GM12878 (cell line): Measurements from ENCODE around the gene SLC12A4. TPM values are rescaled to one million over a fixed set of nuclear protein-coding genes. Genes with fewer than 3 reads are reported as not detected.

Experiments
- ATAC-seq: fragments of 200-7000 bp; cut with Tn5 transposase; 3 replicates; pipeline ENCODE4 v1.9.1; 2020; ENCODE audit warnings: mild to moderate bottlenecking, moderate library complexity
- BruUV-seq: library from RNA; stranded (reverse); fragments of 400-500 nt; replicated peaks from 2 replicates; lab custom pipeline; 2021; lab: Mats Ljungman, UMichigan
- CTCF ChIA-PET: fragments of 300-600 bp; sonication (Branson Sonifier 250); formaldehyde crosslinking; extraction: SDS; loops from one replicate; lab custom pipeline; 2021; ENCODE audit warnings: inconsistent platforms; lab: Yijun Ruan, JAX
- POLR2A ChIA-PET: fragments of 350-600 bp; formaldehyde crosslinking; extraction: SDS; loops from one replicate; lab custom pipeline; 2021; ENCODE audit warnings: inconsistent platforms; lab: Charles Lee
- RAD21 ChIA-PET: fragments of 300-600 bp; sonication (Branson Sonifier 250); formaldehyde crosslinking; loops from one replicate; lab custom pipeline; 2023; ENCODE audit warnings: antibody characterized with exemption; ENCODE audit not compliant: unreplicated experiment; lab: Charles Lee
- SMC1A ChIA-PET: fragments of 300-600 bp; sonication (Branson Sonifier 250); formaldehyde crosslinking; loops from one replicate; lab custom pipeline; 2023; ENCODE audit not compliant: unreplicated experiment, uncharacterized antibody; lab: Charles Lee
- DNase-seq: peaks from one replicate; pipeline ENCODE4 v3.0.0-alpha.2; 2011; ENCODE audit warnings: low read depth, low spot score
- FAIRE-seq: peaks from 3 replicates; lab custom pipeline; 2011; peaks lifted over from hg19 to GRCh38; lab: Jason Lieb, UNC
- H2AFZ ChIP-seq: 2 replicates; pipeline ENCODE4 v1.6.0; 2011; ENCODE audit warnings: low read depth, low read length, control low read depth; ENCODE audit not compliant: control insufficient read depth
- H3K27ac ChIP-seq: 2 replicates; pipeline ENCODE4 v1.5.1; 2011; ENCODE audit warnings: control low read depth; ENCODE audit not compliant: control insufficient read depth, insufficient read depth
- H3K27me3 ChIP-seq, 2 experiments: replicated peaks in 1 of 2; 2 replicates each; pipeline versions ENCODE4 v1.6.0 to v1.6.1; 2011; ENCODE audit warnings: low read length in 1 of 2; ENCODE audit not compliant: control insufficient read depth in 2 of 2, insufficient read depth in 2 of 2
- H3K36me3 ChIP-seq, 2 experiments: 2 replicates each; pipeline ENCODE4 v1.5.1; 2011; ENCODE audit warnings: low read length in 1 of 2; ENCODE audit not compliant: control insufficient read depth in 2 of 2, insufficient read depth in 2 of 2
- H3K4me1 ChIP-seq: 2 replicates; pipeline ENCODE4 v1.6.1; 2011; ENCODE audit warnings: mild to moderate bottlenecking, low read length, moderate library complexity, mixed read lengths; ENCODE audit not compliant: control insufficient read depth, insufficient read depth
- H3K4me2 ChIP-seq: 2 replicates; pipeline ENCODE4 v1.6.0; 2011; ENCODE audit warnings: control low read depth; ENCODE audit not compliant: control insufficient read depth, insufficient read depth
- H3K4me3 ChIP-seq: fragments of 200-600 bp; sonication (generic); 2 replicates; pipeline ENCODE4 v1.5.1; 2016
- H3K79me2 ChIP-seq: 2 replicates; pipeline ENCODE4 v1.6.0; 2011; ENCODE audit warnings: low read length; ENCODE audit not compliant: control insufficient read depth, insufficient read depth
- H3K9ac ChIP-seq: 2 replicates; pipeline ENCODE4 v1.8.0; 2011; ENCODE audit warnings: low read length, control low read depth, mixed read lengths; ENCODE audit not compliant: control insufficient read depth, insufficient read depth
- H3K9me3 ChIP-seq: replicated peaks from 3 replicates; pipeline ENCODE4 v1.5.1; 2011; ENCODE audit warnings: mild to moderate bottlenecking, low read length; ENCODE audit not compliant: control insufficient read depth, insufficient read depth
- H4K20me1 ChIP-seq: 2 replicates; pipeline ENCODE4 v1.6.0; 2011; ENCODE audit not compliant: control insufficient read depth, insufficient read depth
- DPF2 ChIP-seq: fragments of 450-650 bp; IDR thresholded peaks from 2 replicates; pipeline ENCODE4 v1.6.1; 2017; ENCODE audit warnings: mild to moderate bottlenecking
- GATAD2B ChIP-seq: fragments of 450-650 bp; conservative IDR thresholded peaks from 2 replicates; pipeline ENCODE4 v1.6.1; 2017; ENCODE audit warnings: low read depth, mild to moderate bottlenecking, moderate library complexity
- RAD21 ChIP-seq: IDR thresholded peaks from 2 replicates; pipeline ENCODE4 v1.6.1; 2011; ENCODE audit warnings: mild to moderate bottlenecking, low read depth, low read length, moderate library complexity; ENCODE audit not compliant: insufficient read depth
- RUNX3 ChIP-seq: IDR thresholded peaks from 2 replicates; pipeline ENCODE4 v1.6.1; 2012; ENCODE audit warnings: low read length, inconsistent platforms
- SMC3 ChIP-seq: IDR thresholded peaks from 2 replicates; pipeline ENCODE4 v1.6.1; 2011; ENCODE audit warnings: low read length, improper control_type of control experiment, borderline replicate concordance
- SRF ChIP-seq, 2 experiments: IDR thresholded peaks; 2 replicates each; pipeline ENCODE4 v1.6.1; 2011; ENCODE audit warnings: low read depth in 2 of 2, low read length in 2 of 2, mild to moderate bottlenecking in 1 of 2, moderate library complexity in 1 of 2
- TCF3 ChIP-seq: IDR thresholded peaks from 2 replicates; pipeline ENCODE4 v1.6.1; 2012; ENCODE audit warnings: low read depth, mild to moderate bottlenecking, low read length, borderline replicate concordance; ENCODE audit not compliant: insufficient read depth
- WRNIP1 ChIP-seq: IDR thresholded peaks from 2 replicates; pipeline ENCODE4 v1.6.1; 2011; ENCODE audit warnings: low read depth, low read length, improper control_type of control experiment, borderline replicate concordance
- WGBS: methylation state at CpG from one replicate; pipeline ENCODE4 v1.1.6; 2016; ENCODE audit warnings: low lambda C conversion rate; ENCODE audit not compliant: insufficient replicate concordance, insufficient coverage; ENCODE audit errors: missing lambda C conversion rate; 5-methylcytosine and 5-hydroxymethylcytosine counted together
- in situ Hi-C: fragments of 300-500 bp; cut with MboI; formaldehyde crosslinking; loops from 9 replicates; pipeline ENCODE4 v1.14.3; 2018; ENCODE audit warnings: mixed read lengths
- intact Hi-C: fragments of 100-400 bp; cut with micrococcal nuclease; formaldehyde crosslinking; loops from one replicate; pipeline ENCODE4 v1.14.2; 2022; ENCODE audit not compliant: unreplicated experiment
- polyA plus RNA-seq, 11 experiments: library from polyadenylated mRNA; depleted of rRNA in 4 of 11; unstranded in 6 of 11; stranded (reverse) in 5 of 11; fragments of >200 nt; fragmentation: Nextera tagmentation in 4 of 11; fragmentation: Illumina TruSeq in 1 of 11; extraction: Ambion mirVana in 4 of 11; extraction: Trizol in 1 of 11; gene quantifications; 1 replicate in 1 of 11; 2 replicates in 10 of 11; pipeline versions ENCODE4 v1.2.1 to v1.2.3, GENCODE V29; 2011 to 2016; ENCODE audit warnings: inconsistent platforms in 2 of 11, missing spikeins in 2 of 11, low read depth in 1 of 11
- total RNA-seq, 4 experiments: library from RNA; depleted of rRNA in 3 of 4; stranded (reverse); fragments of >200 nt in 3 of 4; fragmentation: Illumina TruSeq in 1 of 4; extraction: Trizol in 1 of 4; gene quantifications; 2 replicates each; pipeline versions ENCODE4 v1.2.1 to v1.2.3, GENCODE V29; 2013 to 2021
- TF ChIP-seq, protein P1 (sequence below): fragments of 450-650 bp; IDR thresholded peaks from 2 replicates; pipeline ENCODE4 v1.6.1; 2017; ENCODE audit warnings: low read depth, mild to moderate bottlenecking, moderate library complexity
- TF ChIP-seq, protein P2 (sequence below): IDR thresholded peaks from 2 replicates; pipeline ENCODE4 v1.6.1; 2011; ENCODE audit warnings: low read depth, mild to moderate bottlenecking, low read length, moderate library complexity, borderline replicate concordance; ENCODE audit errors: extremely low read depth
- TF ChIP-seq, protein P3 (sequence below), 3 experiments: IDR thresholded peaks in 2 of 3; conservative IDR thresholded peaks in 1 of 3; 2 replicates each; pipeline ENCODE4 v1.5.1; 2011; ENCODE audit warnings: low read depth in 3 of 3, low read length in 3 of 3, mild to moderate bottlenecking in 3 of 3, control low read depth in 2 of 3, moderate library complexity in 2 of 3, inconsistent platforms in 1 of 3, mixed read lengths in 1 of 3; ENCODE audit not compliant: control insufficient read depth in 2 of 3, insufficient read depth in 1 of 3; ENCODE audit errors: extremely low read depth in 1 of 3
- TF ChIP-seq, protein P4 (sequence below): fragments of 450-650 bp; IDR thresholded peaks from 2 replicates; pipeline ENCODE4 v1.6.1; 2017; ENCODE audit warnings: borderline replicate concordance

SLC12A4 gene
- total and polyA plus RNA-seq, 10 of the 15 experiments (the other 5 are each of a cell fraction or from before 2014, with no cell fraction given) = 0.95 to 39.9 (median 14.2) TPM

DNA sequence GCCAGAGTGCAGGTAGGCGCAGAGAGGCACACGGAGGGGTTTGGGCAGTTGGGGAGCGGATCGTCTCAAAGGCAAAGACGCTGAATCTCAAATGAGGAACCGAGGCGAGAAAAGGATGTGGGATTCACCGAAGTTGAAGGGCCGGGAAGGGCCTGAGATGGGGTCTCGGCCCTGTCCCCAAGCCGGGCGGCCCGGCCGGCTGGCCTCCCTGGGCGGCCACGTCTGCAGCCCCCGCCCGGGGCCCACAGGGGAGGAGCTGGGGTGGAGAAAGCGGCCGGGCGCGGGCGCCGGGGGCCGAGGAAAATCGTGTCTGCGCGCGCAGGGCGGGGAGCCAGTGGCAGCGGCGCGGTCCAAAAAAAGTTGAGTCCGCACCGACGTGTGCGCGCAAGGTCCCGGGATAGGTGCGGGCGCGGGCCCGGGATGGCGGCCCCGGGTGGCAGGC, 458 bp downstream of the SLC12A4 start (continued):
- TF ChIP-seq, protein P1, sequence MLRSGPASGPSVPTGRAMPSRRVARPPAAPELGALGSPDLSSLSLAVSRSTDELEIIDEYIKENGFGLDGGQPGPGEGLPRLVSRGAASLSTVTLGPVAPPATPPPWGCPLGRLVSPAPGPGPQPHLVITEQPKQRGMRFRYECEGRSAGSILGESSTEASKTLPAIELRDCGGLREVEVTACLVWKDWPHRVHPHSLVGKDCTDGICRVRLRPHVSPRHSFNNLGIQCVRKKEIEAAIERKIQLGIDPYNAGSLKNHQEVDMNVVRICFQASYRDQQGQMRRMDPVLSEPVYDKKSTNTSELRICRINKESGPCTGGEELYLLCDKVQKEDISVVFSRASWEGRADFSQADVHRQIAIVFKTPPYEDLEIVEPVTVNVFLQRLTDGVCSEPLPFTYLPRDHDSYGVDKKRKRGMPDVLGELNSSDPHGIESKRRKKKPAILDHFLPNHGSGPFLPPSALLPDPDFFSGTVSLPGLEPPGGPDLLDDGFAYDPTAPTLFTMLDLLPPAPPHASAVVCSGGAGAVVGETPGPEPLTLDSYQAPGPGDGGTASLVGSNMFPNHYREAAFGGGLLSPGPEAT = no peak
- TF ChIP-seq SMC3 = no peak
- TF ChIP-seq SRF (IDR thresholded peaks at IDR 0.05; ENCODE audit: low read depth in 2 of 2, low read length in 2 of 2) = no peak
- TF ChIP-seq, protein P2, sequence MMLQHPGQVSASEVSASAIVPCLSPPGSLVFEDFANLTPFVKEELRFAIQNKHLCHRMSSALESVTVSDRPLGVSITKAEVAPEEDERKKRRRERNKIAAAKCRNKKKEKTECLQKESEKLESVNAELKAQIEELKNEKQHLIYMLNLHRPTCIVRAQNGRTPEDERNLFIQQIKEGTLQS = no peak
- TF ChIP-seq RUNX3 = peak; percentile 13; the same call in 1 of the 2 replicates
- TF ChIP-seq DPF2 = no peak; the same call in none of the 2 replicates
- no peak; the same call in 1 of the 2 replicates for TF ChIP-seq GATAD2B

DNA sequence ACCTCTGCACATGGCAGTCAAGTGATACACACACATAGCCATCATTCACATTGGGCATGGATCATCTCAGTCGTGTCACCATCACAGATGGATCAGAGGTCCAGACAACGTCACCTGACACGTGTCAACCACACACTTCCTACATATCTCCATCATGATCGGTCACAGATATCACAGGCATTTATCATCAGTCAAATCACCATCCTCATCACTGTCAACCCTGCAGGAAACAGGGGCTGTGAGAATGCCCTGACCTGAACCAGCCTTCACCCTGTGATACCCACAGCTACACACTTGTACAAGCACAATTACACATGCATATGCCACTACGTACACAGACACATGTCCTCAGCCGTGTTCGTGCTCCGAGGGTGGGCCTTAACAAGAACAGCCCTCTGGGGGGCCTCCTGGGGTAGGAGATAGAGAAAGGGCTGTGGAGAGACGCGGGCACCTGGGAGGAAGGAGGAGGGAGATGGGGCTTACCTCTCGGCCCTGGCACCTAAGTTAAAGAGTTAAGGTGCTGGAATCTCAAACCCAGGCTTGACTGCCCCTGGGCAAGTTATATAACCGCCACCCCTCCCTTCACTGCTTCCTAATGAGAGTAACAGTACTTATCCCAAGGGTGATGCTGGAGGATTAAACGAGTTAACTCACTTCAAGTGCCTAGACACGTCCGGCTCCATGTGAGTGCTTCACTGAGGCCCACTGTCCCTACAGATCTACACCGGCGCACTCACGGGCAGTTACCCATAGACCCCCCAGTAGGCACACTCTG, 1.1 kb downstream of the SLC12A4 start:
- H3K36me3 ChIP-seq = no peaks in the 10 kb centered on the region
- H4K20me1 ChIP-seq = no peaks in the 10 kb centered on the region
- peak overlapping the region; percentile 76 for H3K4me2 ChIP-seq
- 1% methylated on average over 18 of the region's 18 CpGs for WGBS
- peak; percentile 27 for FAIRE-seq
- intact Hi-C loops (no loop called here), in situ Hi-C loops (no loop called here)
- DNase-seq = no peak
- ATAC-seq = peak; percentile 17
- CTCF ChIA-PET = interaction anchor here (0.5 to 3.7 kb wide), 8 partner anchors 27 to 1011 kb away, joined by 3 to 22 read pairs (median 3); no protein-coding TSS in a partner anchor
- peak overlapping the region; percentile 76 for H3K27ac ChIP-seq
- peak overlapping the region; percentile 89 for H3K9ac ChIP-seq
- H2AFZ ChIP-seq = peak overlapping the region; percentile 68
- H3K4me3 ChIP-seq = peak overlapping the region; percentile 96
- peaks cover 20% of the 10 kb centered on the region for H3K79me2 ChIP-seq
- SMC1A ChIA-PET = interaction anchor here (0.6 to 2.8 kb wide), 5 partner anchors 17 to 62 kb away, joined by 3 to 10 read pairs (median 3); partner anchors contain the start of genes DDX28 and DUS2
- BruUV-seq = TSS peak; percentile 59
- no peaks in the 10 kb centered on the region for H3K27me3 ChIP-seq
- POLR2A ChIA-PET = interaction anchor here (0.5 to 2.8 kb wide), 7 partner anchors 24 to 107 kb away, joined by 3 to 16 read pairs (median 3); partner anchors contain the start of gene PSMB10
- H3K4me1 ChIP-seq = peaks cover 21% of the 10 kb centered on the region
- RAD21 ChIA-PET = interaction anchor here (0.8 to 2.4 kb wide), 7 partner anchors 18 to 32 kb away, joined by 3 to 10 read pairs (median 4); partner anchors contain the start of gene PSMB10
- H3K9me3 ChIP-seq = no peaks in the 10 kb centered on the region
- TF ChIP-seq TCF3 (no peak), SMC3 (0 out of 2 replicates have a peak, but pooled peaks have one; percentile 13), WRNIP1 (no peak), RAD21 (peak; percentile 59; the same call in 1 of the 2 replicates)
- TF ChIP-seq, protein P3, sequence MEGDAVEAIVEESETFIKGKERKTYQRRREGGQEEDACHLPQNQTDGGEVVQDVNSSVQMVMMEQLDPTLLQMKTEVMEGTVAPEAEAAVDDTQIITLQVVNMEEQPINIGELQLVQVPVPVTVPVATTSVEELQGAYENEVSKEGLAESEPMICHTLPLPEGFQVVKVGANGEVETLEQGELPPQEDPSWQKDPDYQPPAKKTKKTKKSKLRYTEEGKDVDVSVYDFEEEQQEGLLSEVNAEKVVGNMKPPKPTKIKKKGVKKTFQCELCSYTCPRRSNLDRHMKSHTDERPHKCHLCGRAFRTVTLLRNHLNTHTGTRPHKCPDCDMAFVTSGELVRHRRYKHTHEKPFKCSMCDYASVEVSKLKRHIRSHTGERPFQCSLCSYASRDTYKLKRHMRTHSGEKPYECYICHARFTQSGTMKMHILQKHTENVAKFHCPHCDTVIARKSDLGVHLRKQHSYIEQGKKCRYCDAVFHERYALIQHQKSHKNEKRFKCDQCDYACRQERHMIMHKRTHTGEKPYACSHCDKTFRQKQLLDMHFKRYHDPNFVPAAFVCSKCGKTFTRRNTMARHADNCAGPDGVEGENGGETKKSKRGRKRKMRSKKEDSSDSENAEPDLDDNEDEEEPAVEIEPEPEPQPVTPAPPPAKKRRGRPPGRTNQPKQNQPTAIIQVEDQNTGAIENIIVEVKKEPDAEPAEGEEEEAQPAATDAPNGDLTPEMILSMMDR (IDR thresholded peaks at IDR 0.05 in 2 of 3, conservative IDR thresholded peaks at IDR 0.05 in 1 of 3; ENCODE audit: control insufficient read depth in 2 of 3, extremely low read depth in 1 of 3, insufficient read depth in 1 of 3, low read depth in 3 of 3, low read length in 3 of 3) = peak in 2 of 3 experiments; percentile 7 to 22; a peak in 2 of 6 replicates
- TF ChIP-seq, protein P4, sequence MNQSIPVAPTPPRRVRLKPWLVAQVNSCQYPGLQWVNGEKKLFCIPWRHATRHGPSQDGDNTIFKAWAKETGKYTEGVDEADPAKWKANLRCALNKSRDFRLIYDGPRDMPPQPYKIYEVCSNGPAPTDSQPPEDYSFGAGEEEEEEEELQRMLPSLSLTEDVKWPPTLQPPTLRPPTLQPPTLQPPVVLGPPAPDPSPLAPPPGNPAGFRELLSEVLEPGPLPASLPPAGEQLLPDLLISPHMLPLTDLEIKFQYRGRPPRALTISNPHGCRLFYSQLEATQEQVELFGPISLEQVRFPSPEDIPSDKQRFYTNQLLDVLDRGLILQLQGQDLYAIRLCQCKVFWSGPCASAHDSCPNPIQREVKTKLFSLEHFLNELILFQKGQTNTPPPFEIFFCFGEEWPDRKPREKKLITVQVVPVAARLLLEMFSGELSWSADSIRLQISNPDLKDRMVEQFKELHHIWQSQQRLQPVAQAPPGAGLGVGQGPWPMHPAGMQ = no peak
